K562 (cell line): ENCODE measurements around the gene ITGA1. TPM values are rescaled to one million over a fixed set of nuclear protein-coding genes. Genes with fewer than 3 reads are reported as not detected.

Experiments used
- ATAC-seq: fragments of 200-7000 bp; cut with Tn5 transposase; 3 replicates; pipeline ENCODE4 v1.9.1; 2020; ENCODE audit warnings: moderate library complexity
- BruUV-seq: library from RNA; stranded (reverse); fragments of 400-500 nt; replicated peaks from 2 replicates; lab custom pipeline; 2021; lab: Mats Ljungman, UMichigan
- CTCF ChIA-PET: fragments of 300-600 bp; formaldehyde crosslinking; extraction: SDS; loops from one replicate; lab custom pipeline; 2021; ENCODE audit warnings: low intra/inter-chr PET ratio; lab: Yijun Ruan, JAX
- POLR2A ChIA-PET: fragments of 300-600, 350-650 bp; sonication (Branson Sonifier 250); formaldehyde crosslinking; extraction: SDS; loops from one replicate; lab custom pipeline; 2021; ENCODE audit warnings: antibody characterized with exemption, inconsistent platforms; lab: Yijun Ruan, JAX
- DNase-seq, 4 experiments: peaks; one replicate each; pipeline versions ENCODE4 v3.0.0 to v3.0.0-alpha.2; 2011 to 2018; ENCODE audit warnings: low spot score in 3 of 4, mixed read lengths in 3 of 4; ENCODE audit errors: extremely low read depth in 1 of 4
- FAIRE-seq: peaks from 2 replicates; lab custom pipeline; 2011; peaks lifted over from hg19 to GRCh38; lab: Jason Lieb, UNC
- H2AFZ ChIP-seq: 2 replicates; pipeline ENCODE4 v1.6.0; 2011; ENCODE audit warnings: low read depth, low read length, control low read depth, inconsistent platforms
- H3K27ac ChIP-seq: fragments of 200-600 bp; 3 replicates; pipeline ENCODE4 v1.8.0; 2011; ENCODE audit warnings: low read depth, mild to moderate bottlenecking, control low read depth, inconsistent platforms, low read length, moderate library complexity, mixed read lengths; ENCODE audit errors: extremely low read depth
- H3K27me3 ChIP-seq, 2 experiments: fragments of 300-600 bp in 1 of 2; 2 replicates in 1 of 2; 3 replicates in 1 of 2; pipeline versions ENCODE4 v1.6.0 to v1.8.0; 2011; ENCODE audit warnings: inconsistent platforms in 2 of 2, low read length in 2 of 2, mild to moderate bottlenecking in 1 of 2, mixed read lengths in 1 of 2, moderate library complexity in 1 of 2; ENCODE audit not compliant: control insufficient read depth in 2 of 2, insufficient read depth in 2 of 2
- H3K36me3 ChIP-seq: fragments of 300-600 bp; 3 replicates; pipeline ENCODE4 v1.8.0; 2011; ENCODE audit warnings: mild to moderate bottlenecking, low read length, inconsistent platforms; ENCODE audit not compliant: control insufficient read depth, insufficient read depth
- H3K4me1 ChIP-seq, 2 experiments: fragments of 200-600 bp in 1 of 2; replicated peaks in 1 of 2; 2 replicates in 1 of 2; 3 replicates in 1 of 2; pipeline versions ENCODE4 v1.5.1 to v1.8.0; 2011; ENCODE audit warnings: inconsistent platforms in 2 of 2, low read length in 2 of 2, mild to moderate bottlenecking in 1 of 2, mixed read lengths in 1 of 2, moderate library complexity in 1 of 2; ENCODE audit not compliant: control insufficient read depth in 2 of 2, insufficient read depth in 2 of 2
- H3K4me2 ChIP-seq: 2 replicates; pipeline ENCODE4 v1.6.1; 2011; ENCODE audit warnings: low read length, control low read depth, inconsistent platforms, mixed read lengths; ENCODE audit not compliant: insufficient read depth
- H3K4me3 ChIP-seq: fragments of 200-600 bp; sonication (generic), shearing (Covaris generic); 2 replicates; pipeline ENCODE4 v1.5.1; 2016; ENCODE audit warnings: control low read depth, inconsistent platforms
- H3K79me2 ChIP-seq: fragments of 200-600 bp; 3 replicates; pipeline ENCODE4 v1.8.0; 2011; ENCODE audit warnings: low read length, inconsistent platforms; ENCODE audit not compliant: control insufficient read depth, insufficient read depth
- H3K9ac ChIP-seq, 2 experiments: 2 replicates each; pipeline versions ENCODE4 v1.6.0 to v1.6.1; 2011; ENCODE audit warnings: low read depth in 2 of 2, low read length in 2 of 2, control low read depth in 1 of 2, inconsistent platforms in 1 of 2, mild to moderate bottlenecking in 1 of 2, mixed read lengths in 1 of 2; ENCODE audit not compliant: insufficient read depth in 1 of 2
- H3K9me1 ChIP-seq: one replicate; pipeline ENCODE4 v1.6.0; 2011; ENCODE audit warnings: inconsistent platforms, mild to moderate bottlenecking, low read length, moderate library complexity; ENCODE audit not compliant: control insufficient read depth, insufficient read depth
- H3K9me3 ChIP-seq: replicated peaks from 2 replicates; pipeline ENCODE4 v1.5.1; 2011; ENCODE audit warnings: low read depth, low read length, inconsistent platforms; ENCODE audit not compliant: control insufficient read depth, insufficient read depth
- H4K20me1 ChIP-seq: replicated peaks from 2 replicates; pipeline ENCODE4 v1.6.1; 2011; ENCODE audit warnings: low read length, inconsistent platforms, mixed read lengths; ENCODE audit not compliant: control insufficient read depth, insufficient read depth
- CCNT2 ChIP-seq: IDR thresholded peaks from 2 replicates; pipeline ENCODE4 v1.6.1; 2011; ENCODE audit warnings: borderline replicate concordance, low read depth, mild to moderate bottlenecking, moderate library complexity, mixed read lengths, low read length; ENCODE audit not compliant: insufficient read length; ENCODE audit errors: extremely low read depth
- ETS2 ChIP-seq: IDR thresholded peaks from 2 replicates; pipeline ENCODE4 v1.6.1; 2016; ENCODE audit warnings: borderline replicate concordance, missing genetic modification characterization, mild to moderate bottlenecking, moderate library complexity, missing compliant biosample characterization; ENCODE audit not compliant: poor library complexity, severe bottlenecking
- MAZ ChIP-seq, 2 experiments: fragments of 450-650 bp in 1 of 2; sonication (generic) in 1 of 2; formaldehyde crosslinking; IDR thresholded peaks in 1 of 2; conservative IDR thresholded peaks in 1 of 2; 2 replicates each; pipeline versions ENCODE4 v1.4.0 to v1.5.0; 2020; ENCODE audit warnings: mild to moderate bottlenecking in 1 of 2, missing genetic modification reagents in 1 of 2
- NCOA1 ChIP-seq: fragments of 450-650 bp; IDR thresholded peaks from 2 replicates; pipeline ENCODE4 v1.6.1; 2016; ENCODE audit warnings: low read depth
- OTX1 ChIP-seq: fragments of 450-650 bp; formaldehyde crosslinking; IDR thresholded peaks from 2 replicates; pipeline ENCODE4 v1.4.0; 2022; ENCODE audit warnings: mild to moderate bottlenecking
- SUPT5H ChIP-seq: fragments of 450-650 bp; IDR thresholded peaks from 2 replicates; pipeline ENCODE4 v1.6.1; 2016
- TAF7 ChIP-seq: fragments of 450-650 bp; IDR thresholded peaks from 2 replicates; pipeline ENCODE4 v1.6.1; 2016; ENCODE audit warnings: missing genetic modification characterization, missing compliant biosample characterization
- ZNF511 ChIP-seq: sonication (generic); formaldehyde crosslinking; IDR thresholded peaks from 2 replicates; pipeline ENCODE4 v1.8.0; 2022; ENCODE audit warnings: mild to moderate bottlenecking, missing genetic modification reagents
- ZNF785 ChIP-seq: fragments of 250-450 bp; sonication (Bioruptor Pico); IDR thresholded peaks from 2 replicates; pipeline ENCODE4 v1.4.0; 2020; ENCODE audit warnings: mild to moderate bottlenecking
- WGBS: fragments of 100-300 bp; shearing (Covaris generic); methylation state at CpG from one replicate; pipeline ENCODE4 v1.1.6; 2016; ENCODE audit warnings: low coverage, mixed read lengths; ENCODE audit not compliant: insufficient coverage; ENCODE audit errors: missing lambda C conversion rate; 5-methylcytosine and 5-hydroxymethylcytosine counted together
- in situ Hi-C: fragments of 300-500 bp; cut with MboI; formaldehyde crosslinking; loops from 4 replicates; pipeline ENCODE4 v1.15.0; 2018; ENCODE audit warnings: inconsistent platforms, mixed read lengths
- intact Hi-C: fragments of 100-400 bp; cut with micrococcal nuclease; formaldehyde crosslinking; loops from 2 replicates; pipeline ENCODE4 v1.14.2; 2022
- polyA plus RNA-seq, 8 experiments: library from polyadenylated mRNA; depleted of rRNA in 4 of 8; stranded (reverse) in 5 of 8; unstranded in 3 of 8; fragments of >200 nt; fragmentation: Nextera tagmentation in 2 of 8; fragmentation: Illumina TruSeq in 1 of 8; extraction: Ambion mirVana in 2 of 8; extraction: Trizol in 1 of 8; gene quantifications; 2 replicates each; pipeline versions ENCODE4 v1.2.1 to v1.2.3, GENCODE V29; 2011 to 2014; ENCODE audit warnings: inconsistent platforms in 1 of 8, missing spikeins in 1 of 8
- total RNA-seq, 7 experiments: library from RNA; depleted of rRNA in 6 of 7; stranded (reverse); fragments of >200 nt in 6 of 7; fragmentation: Illumina TruSeq in 2 of 7; extraction: Trizol in 2 of 7; gene quantifications; 2 replicates each; pipeline versions ENCODE4 v1.2.1 to v1.2.3, GENCODE V29; 2011 to 2021; ENCODE audit warnings: low replicate concordance in 1 of 7
- TF ChIP-seq, protein P1 (sequence below), 2 experiments: fragments of 450-650 bp in 1 of 2; sonication (generic) in 1 of 2; formaldehyde crosslinking; conservative IDR thresholded peaks; 2 replicates each; pipeline versions ENCODE4 v1.4.0 to v1.8.1; 2020 to 2022; ENCODE audit warnings: mild to moderate bottlenecking in 1 of 2, missing genetic modification reagents in 1 of 2

Gene ITGA1
- total and polyA plus RNA-seq, 9 of the 15 experiments (the other 6 are each of a cell fraction or from before 2014, with no cell fraction given), result 0.04 to 0.22 TPM; not detected in 7

GRCh38 chr5:52875827-52876226 lies 88.1 kb downstream of the ITGA1 start:
- BruUV-seq, result no TSS peak
- no peaks in the 10 kb centered on the region for H3K36me3 ChIP-seq

More at GRCh38 chr5:52875827-52876226, 88.1 kb downstream of the ITGA1 start:
- in situ Hi-C loops, result no loop called here
- Histone ChIP-seq H3K79me2 (no peaks in the 10 kb centered on the region), H3K9me1 (no peaks in the 10 kb centered on the region), H3K9ac (no peak overlapping the region), H4K20me1 (no peaks in the 10 kb centered on the region), H3K4me2 (no peak overlapping the region), H3K27me3 (no peaks in the 10 kb centered on the region), H3K9me3 (no peaks in the 10 kb centered on the region), H3K27ac (no peak overlapping the region), H3K4me1 (no peaks in the 10 kb centered on the region), H2AFZ (no peak overlapping the region), H3K4me3 (no peak overlapping the region)
- intact Hi-C loops, result no loop called here
- FAIRE-seq, result no peak
- TF ChIP-seq CCNT2 (no peak), MAZ (CRISPR knock-in tag; conservative IDR thresholded peaks at IDR 0.05 in 1 of 2, IDR thresholded peaks at IDR 0.05 in 1 of 2) (no peak), ZNF785 (CRISPR knock-in tag) (no peak), ZNF511 (CRISPR knock-in tag) (no peak), ETS2 (no peak), OTX1 (CRISPR knock-in tag) (no peak), SUPT5H (no peak), TAF7 (no peak), NCOA1 (no peak)
- TF ChIP-seq, protein P1, sequence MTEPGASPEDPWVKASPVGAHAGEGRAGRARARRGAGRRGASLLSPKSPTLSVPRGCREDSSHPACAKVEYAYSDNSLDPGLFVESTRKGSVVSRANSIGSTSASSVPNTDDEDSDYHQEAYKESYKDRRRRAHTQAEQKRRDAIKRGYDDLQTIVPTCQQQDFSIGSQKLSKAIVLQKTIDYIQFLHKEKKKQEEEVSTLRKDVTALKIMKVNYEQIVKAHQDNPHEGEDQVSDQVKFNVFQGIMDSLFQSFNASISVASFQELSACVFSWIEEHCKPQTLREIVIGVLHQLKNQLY (CRISPR knock-in tag; conservative IDR thresholded peaks at IDR 0.05), result no peak
- CTCF ChIA-PET, result no interaction called here
- WGBS, result 0% methylated on average over 3 of the region's 3 CpGs
- ATAC-seq, result no peak
- POLR2A ChIA-PET, result interaction anchor here (0.7 kb wide), 1 partner anchor 491 kb away, joined by 3 read pairs; no protein-coding TSS in a partner anchor
- no peak for DNase-seq
